ENCODE data around the gene PDE8A. TPM values are rescaled to one million over a fixed set of nuclear protein-coding genes. Genes with fewer than 3 reads are reported as not detected.

Gene PDE8A
- total RNA-seq, 1 donor = 26.2 TPM

DNA sequence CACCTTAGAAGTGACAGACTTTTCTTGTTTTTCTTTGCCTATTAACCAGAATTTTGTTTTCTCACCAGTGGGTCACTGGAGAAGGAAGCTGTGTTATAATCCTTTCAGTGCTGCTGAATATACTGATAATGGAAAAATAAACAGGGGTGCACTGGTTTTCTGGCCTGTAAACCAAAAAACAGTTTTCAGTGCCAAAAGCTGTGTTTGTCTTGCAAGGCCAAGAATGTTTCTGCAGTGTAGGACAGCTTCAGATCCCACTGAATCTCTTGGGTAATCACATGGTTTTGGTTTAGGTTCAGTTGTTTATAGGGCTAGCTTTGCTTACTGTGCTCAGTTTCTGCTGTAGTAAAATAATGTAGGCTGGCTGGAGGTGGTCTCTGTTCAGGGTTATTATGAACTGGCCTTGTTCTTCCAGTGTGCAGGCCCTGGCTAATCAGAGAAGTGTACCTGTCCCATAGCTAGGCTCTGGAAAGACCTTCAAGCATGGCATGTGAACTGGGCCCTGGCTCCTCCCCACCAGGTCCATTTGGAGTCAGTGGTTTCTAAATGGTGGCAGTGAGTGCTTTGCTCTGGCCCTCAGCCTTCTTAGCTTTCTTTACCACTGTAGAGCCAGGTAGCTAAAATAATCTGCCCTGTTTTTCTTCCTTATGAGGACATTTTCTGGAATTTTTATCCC is 18.7 kb downstream of the PDE8A start:
- TF ChIP-seq, protein P1, sequence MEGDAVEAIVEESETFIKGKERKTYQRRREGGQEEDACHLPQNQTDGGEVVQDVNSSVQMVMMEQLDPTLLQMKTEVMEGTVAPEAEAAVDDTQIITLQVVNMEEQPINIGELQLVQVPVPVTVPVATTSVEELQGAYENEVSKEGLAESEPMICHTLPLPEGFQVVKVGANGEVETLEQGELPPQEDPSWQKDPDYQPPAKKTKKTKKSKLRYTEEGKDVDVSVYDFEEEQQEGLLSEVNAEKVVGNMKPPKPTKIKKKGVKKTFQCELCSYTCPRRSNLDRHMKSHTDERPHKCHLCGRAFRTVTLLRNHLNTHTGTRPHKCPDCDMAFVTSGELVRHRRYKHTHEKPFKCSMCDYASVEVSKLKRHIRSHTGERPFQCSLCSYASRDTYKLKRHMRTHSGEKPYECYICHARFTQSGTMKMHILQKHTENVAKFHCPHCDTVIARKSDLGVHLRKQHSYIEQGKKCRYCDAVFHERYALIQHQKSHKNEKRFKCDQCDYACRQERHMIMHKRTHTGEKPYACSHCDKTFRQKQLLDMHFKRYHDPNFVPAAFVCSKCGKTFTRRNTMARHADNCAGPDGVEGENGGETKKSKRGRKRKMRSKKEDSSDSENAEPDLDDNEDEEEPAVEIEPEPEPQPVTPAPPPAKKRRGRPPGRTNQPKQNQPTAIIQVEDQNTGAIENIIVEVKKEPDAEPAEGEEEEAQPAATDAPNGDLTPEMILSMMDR (IDR thresholded peaks at IDR 0.05; ENCODE audit: insufficient read depth, low read length) = no peak
- no peak overlapping the region for H3K4me3 ChIP-seq (ENCODE audit: low read depth, low read length)
- DNase-seq (ENCODE audit: low read depth) = peak; percentile 57

- TF ChIP-seq, protein P1 (IDR thresholded peaks at IDR 0.05; ENCODE audit: insufficient read depth, low read length) = no peak
- DNase-seq (ENCODE audit: low read depth) = no peak
- no peak overlapping the region for H3K4me3 ChIP-seq (ENCODE audit: low read depth, low read length)
These were observed 19.3 kb downstream of the PDE8A start for GRCh38 chr15:85000937-85001336.

GRCh38 chr15:85002517-85002916 is 20.9 kb downstream of the PDE8A start:
- H3K4me3 ChIP-seq (ENCODE audit: low read depth, low read length) = no peak overlapping the region
- DNase-seq (ENCODE audit: low read depth) = no peak
- TF ChIP-seq, protein P1 (IDR thresholded peaks at IDR 0.05; ENCODE audit: insufficient read depth, low read length) = no peak

GRCh38 chr15:85003593-85004312 is 22.1 kb downstream of the PDE8A start:
- no peak for DNase-seq (ENCODE audit: low read depth)
- TF ChIP-seq, protein P1 (IDR thresholded peaks at IDR 0.05; ENCODE audit: insufficient read depth, low read length) = no peak
- no peak overlapping the region for H3K4me3 ChIP-seq (ENCODE audit: low read depth, low read length)

GRCh38 chr15:85004550-85004949 is 22.9 kb downstream of the PDE8A start:
- H3K4me3 ChIP-seq (ENCODE audit: low read depth, low read length) = no peak overlapping the region
- TF ChIP-seq, protein P1 (IDR thresholded peaks at IDR 0.05; ENCODE audit: insufficient read depth, low read length) = no peak
- DNase-seq (ENCODE audit: low read depth) = no peak

DNA sequence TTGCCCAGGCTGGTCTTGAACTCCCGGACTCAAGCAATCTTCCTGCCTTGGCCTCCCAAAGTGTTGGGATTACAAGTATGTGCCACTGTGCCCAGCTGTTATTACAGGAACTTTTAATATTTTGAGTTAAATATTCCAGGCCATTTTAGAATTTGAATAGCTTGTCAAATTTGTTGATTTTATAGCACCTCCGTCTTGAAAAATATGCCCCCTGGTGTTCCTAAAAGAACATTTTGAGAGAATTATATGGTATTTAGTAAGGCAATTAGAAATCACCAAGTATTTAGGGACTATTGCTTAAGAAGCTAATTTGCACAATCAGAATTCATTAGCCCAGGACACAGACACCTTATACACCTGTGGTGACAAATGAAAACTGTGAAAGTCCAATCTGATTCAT is 23.7 kb downstream of the PDE8A start:
- DNase-seq (ENCODE audit: low read depth) = peak; percentile 35
- TF ChIP-seq, protein P1 (IDR thresholded peaks at IDR 0.05; ENCODE audit: insufficient read depth, low read length) = no peak
- no peak overlapping the region for H3K4me3 ChIP-seq (ENCODE audit: low read depth, low read length)
